Sigmoid colon (tissue), 7 donors: ENCODE data around the gene CSTA. TPM values are rescaled to one million over a fixed set of nuclear protein-coding genes. Genes with fewer than 3 reads are reported as not detected.
A peak's percentile ranks its signal among the peaks of the same experiment; 100 is the strongest.

Source experiments
- DNase-seq: peaks from one replicate; pipeline ENCODE4 v3.0.0-alpha.2; 2019
- H3K27ac ChIP-seq, 4 donors: fragments of 200-600 bp; sonication (generic); one replicate each; pipeline ENCODE4 v1.5.1; 2016 to 2019; ENCODE audit warnings: mild to moderate bottlenecking in 1 of 4
- H3K27me3 ChIP-seq, 3 donors: fragments of 200-600 bp; sonication (generic); one replicate each; pipeline ENCODE4 v1.5.1; 2019; ENCODE audit warnings: mild to moderate bottlenecking in 1 of 3
- H3K36me3 ChIP-seq, 4 donors: fragments of 200-600 bp; sonication (generic); one replicate each; pipeline ENCODE4 v1.5.1; 2016 to 2019
- H3K4me1 ChIP-seq, 4 donors: fragments of 200-600 bp; sonication (generic); one replicate each; pipeline ENCODE4 v1.5.1; 2017 to 2019
- H3K4me3 ChIP-seq, 4 donors: fragments of 200-600 bp; sonication (generic); one replicate each; pipeline ENCODE4 v1.5.1; 2017 to 2019; ENCODE audit warnings: mild to moderate bottlenecking in 2 of 4, moderate library complexity in 1 of 4
- H3K9me3 ChIP-seq, 4 donors: fragments of 200-600 bp in 3 of 4; sonication (generic) in 3 of 4; one replicate each; pipeline versions ENCODE4 v1.5.1 to v1.6.1; 2013 to 2019
- EP300 ChIP-seq, 4 donors: sonication (generic); formaldehyde crosslinking; IDR thresholded peaks; one replicate each; pipeline ENCODE4 v1.6.1; 2017; ENCODE audit warnings: antibody characterized with exemption in 4 of 4
- POLR2A ChIP-seq, 2 donors: fragments of 450-650 bp; IDR thresholded peaks; one replicate each; pipeline ENCODE4 v1.6.1; 2016; ENCODE audit warnings: antibody characterized with exemption in 2 of 2, mild to moderate bottlenecking in 2 of 2, moderate library complexity in 2 of 2
- POLR2AphosphoS5 ChIP-seq, 4 donors: sonication (generic); formaldehyde crosslinking; IDR thresholded peaks; one replicate each; pipeline ENCODE4 v1.6.1; 2017; ENCODE audit warnings: antibody characterized with exemption in 4 of 4
- WGBS, 2 donors: extraction: QIAGEN DNeasy Blood & Tissue Kit; methylation state at CpG; one replicate each; pipeline ENCODE4 v1.1.7; 2013; 5-methylcytosine and 5-hydroxymethylcytosine counted together
- intact Hi-C: fragments of 100-400 bp; cut with DNase I; formaldehyde crosslinking; loops from one replicate; pipeline ENCODE4 v1.15.1; 2023
- polyA plus RNA-seq, 3 donors: library from polyadenylated mRNA; stranded (reverse); fragments of 200-250 nt; gene quantifications; one replicate each; pipeline ENCODE4 v1.2.3, GENCODE V29; 2013
- total RNA-seq, 4 donors: library from RNA; depleted of rRNA; stranded (reverse); fragments of >200 nt; gene quantifications; one replicate each; pipeline ENCODE4 v1.1.0, GENCODE V29; 2016
- TF ChIP-seq, protein P1 (sequence below), 4 experiments: fragments of 450-650 bp in 3 of 4; fragments of 200-600 bp in 1 of 4; IDR thresholded peaks; one replicate each; pipeline ENCODE4 v1.5.1; 2016 to 2019; ENCODE audit warnings: antibody characterized with exemption in 4 of 4, mild to moderate bottlenecking in 3 of 4, moderate library complexity in 2 of 4
- donor health status: healthy with polysubstance abuse.
- donor health status: Bipolar disorder and iron deficiency.
- donor health status: healthy.

The CSTA gene
- total and polyA plus RNA-seq, 7 donors = 1.9 to 20.4 (median 9.9) TPM; not detected in 2

DNA sequence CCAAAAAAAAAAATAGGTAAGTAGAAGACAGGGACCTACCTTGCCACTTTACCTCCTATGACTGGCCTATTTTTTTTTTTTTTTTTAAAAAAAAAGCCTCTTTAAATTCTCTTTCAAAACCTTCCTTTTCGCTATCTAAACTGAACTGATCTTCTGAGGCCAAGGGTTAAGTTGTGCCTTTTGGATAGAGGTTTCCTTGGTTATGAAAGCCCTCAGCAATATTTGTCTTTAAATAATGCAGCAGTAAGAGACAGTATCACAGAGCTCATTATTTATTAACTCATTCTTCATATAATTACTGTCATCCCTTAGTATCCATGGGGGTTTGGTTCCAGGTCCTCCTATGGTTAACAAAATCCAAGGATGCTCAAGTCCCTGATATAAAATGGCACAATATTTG lies 49.0 kb downstream of the CSTA start:
- Histone ChIP-seq H3K27ac (no peak overlapping the region), H3K9me3 (no peaks in the 10 kb centered on the region), H3K4me1 (no peaks in the 10 kb centered on the region), H3K36me3 (peaks cover 0 to 19% (median 3%) of the 10 kb centered on the region in 4 donors), H3K4me3 (no peak overlapping the region), H3K27me3 (no peaks in the 10 kb centered on the region)
- no peak for DNase-seq
- TF ChIP-seq POLR2AphosphoS5 (IDR thresholded peaks at IDR 0.05) (no peak), POLR2A (IDR thresholded peaks at IDR 0.05) (no peak), EP300 (IDR thresholded peaks at IDR 0.05) (no peak)
- TF ChIP-seq, protein P1, sequence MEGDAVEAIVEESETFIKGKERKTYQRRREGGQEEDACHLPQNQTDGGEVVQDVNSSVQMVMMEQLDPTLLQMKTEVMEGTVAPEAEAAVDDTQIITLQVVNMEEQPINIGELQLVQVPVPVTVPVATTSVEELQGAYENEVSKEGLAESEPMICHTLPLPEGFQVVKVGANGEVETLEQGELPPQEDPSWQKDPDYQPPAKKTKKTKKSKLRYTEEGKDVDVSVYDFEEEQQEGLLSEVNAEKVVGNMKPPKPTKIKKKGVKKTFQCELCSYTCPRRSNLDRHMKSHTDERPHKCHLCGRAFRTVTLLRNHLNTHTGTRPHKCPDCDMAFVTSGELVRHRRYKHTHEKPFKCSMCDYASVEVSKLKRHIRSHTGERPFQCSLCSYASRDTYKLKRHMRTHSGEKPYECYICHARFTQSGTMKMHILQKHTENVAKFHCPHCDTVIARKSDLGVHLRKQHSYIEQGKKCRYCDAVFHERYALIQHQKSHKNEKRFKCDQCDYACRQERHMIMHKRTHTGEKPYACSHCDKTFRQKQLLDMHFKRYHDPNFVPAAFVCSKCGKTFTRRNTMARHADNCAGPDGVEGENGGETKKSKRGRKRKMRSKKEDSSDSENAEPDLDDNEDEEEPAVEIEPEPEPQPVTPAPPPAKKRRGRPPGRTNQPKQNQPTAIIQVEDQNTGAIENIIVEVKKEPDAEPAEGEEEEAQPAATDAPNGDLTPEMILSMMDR (IDR thresholded peaks at IDR 0.05) = no peak
- intact Hi-C loops = no loop called here
- WGBS, 2 donors = 90 to 100% methylated on average over 1 of the region's 1 CpG

DNA sequence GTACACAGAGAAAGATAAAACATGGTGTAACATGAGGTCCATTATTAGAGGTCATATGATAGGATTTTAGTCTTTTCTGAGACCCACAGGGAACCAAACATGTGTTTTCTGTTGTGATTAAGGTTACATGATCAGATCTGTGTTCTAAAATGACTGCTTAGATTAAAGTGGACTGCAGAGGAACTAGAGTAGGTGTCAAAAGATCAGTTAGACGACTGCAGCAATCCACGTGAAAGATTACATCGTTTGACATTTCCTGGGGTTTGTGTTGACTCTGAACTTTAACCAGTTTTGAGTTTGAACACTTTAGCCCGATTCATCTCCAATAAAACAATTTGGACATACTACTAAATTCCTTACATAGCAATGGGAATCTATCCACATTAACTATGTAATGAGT lies 52.9 kb downstream of the CSTA start:
- H3K4me1 ChIP-seq = peaks cover 0 to 12% (median 10%) of the 10 kb centered on the region in 4 donors
- 26 to 71% methylated on average over 4 of the region's 4 CpGs for WGBS, 2 donors
- no peaks in the 10 kb centered on the region for H3K36me3 ChIP-seq
- no peak overlapping the region for H3K4me3 ChIP-seq
- DNase-seq = no peak
- TF ChIP-seq POLR2AphosphoS5 (IDR thresholded peaks at IDR 0.05) = no peak
- TF ChIP-seq, protein P1 (IDR thresholded peaks at IDR 0.05) = no peak
- TF ChIP-seq POLR2A (IDR thresholded peaks at IDR 0.05) = no peak
- TF ChIP-seq EP300 (IDR thresholded peaks at IDR 0.05) = no peak
- no peak overlapping the region for H3K27ac ChIP-seq
- intact Hi-C loops = no loop called here
- H3K27me3 ChIP-seq = no peaks in the 10 kb centered on the region
- H3K9me3 ChIP-seq = no peaks in the 10 kb centered on the region

DNA sequence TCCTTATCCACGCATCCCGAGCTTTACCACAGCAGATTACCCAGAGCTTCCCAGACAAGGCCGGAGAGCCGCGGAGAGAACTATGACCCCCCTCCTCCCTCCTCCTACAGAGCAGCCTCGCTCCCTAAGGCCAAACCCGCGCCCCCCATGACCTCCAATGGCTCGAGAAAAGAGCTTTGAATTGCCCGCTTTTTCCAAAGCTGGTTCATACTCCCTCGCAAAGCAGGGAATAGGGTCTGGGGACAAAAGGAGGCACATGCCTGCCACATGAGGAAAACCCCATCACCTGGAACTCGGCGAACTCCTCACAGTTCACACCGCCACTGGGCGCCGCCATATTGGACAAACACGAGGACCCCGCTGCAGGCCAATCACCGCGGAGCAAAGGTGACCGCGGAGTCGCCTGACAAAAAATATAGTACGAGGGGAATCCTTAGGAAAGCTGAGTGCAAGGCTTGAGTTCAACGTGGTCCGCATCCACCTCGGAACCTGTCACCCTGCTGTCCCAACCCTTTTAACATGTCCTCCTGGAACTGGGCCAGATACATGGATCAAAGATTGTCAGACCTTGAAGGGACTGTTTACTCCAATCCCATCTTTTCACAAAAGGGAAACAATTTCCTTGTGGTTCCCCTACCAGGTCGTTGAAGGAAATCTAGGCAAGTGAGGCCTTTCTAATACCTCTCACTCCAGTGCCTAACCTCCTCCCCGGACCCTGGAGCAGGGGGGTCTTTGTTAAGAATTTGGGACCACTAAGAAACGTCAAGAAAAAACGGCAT lies 58.0 kb downstream of the CSTA start, which contains the start of gene MIX23:
Gene MIX23 (minus strand): TSS at position 344 of the 779 bp plus-strand sequence. CDS start 7 bp downstream, at position 337.
- Histone ChIP-seq H3K27ac (peak within 1 kb of the TSS; percentile 90 to 93 (median 92)), H3K4me3 (peak within 1 kb of the TSS; percentile 56 to 76 (median 72)), H3K9me3 (no peaks in the 10 kb centered on the region), H3K4me1 (peaks cover 0 to 31% (median 26%) of the 10 kb centered on the region in 4 donors), H3K36me3 (peaks cover 0 to 7% (median 0%) of the 10 kb centered on the region in 4 donors), H3K27me3 (no peaks in the 10 kb centered on the region)
- DNase-seq = peak; percentile 91
- 0% methylated on average over 31 of the region's 31 CpGs for WGBS, 2 donors
- TF ChIP-seq EP300 (IDR thresholded peaks at IDR 0.05) (no peak), POLR2A (IDR thresholded peaks at IDR 0.05) (peak; percentile 24 to 34), POLR2AphosphoS5 (IDR thresholded peaks at IDR 0.05) (peak; percentile 46 to 84 (median 74))
- TF ChIP-seq, protein P1 (IDR thresholded peaks at IDR 0.05) = no peak
- intact Hi-C loops = loop anchor here (5.0 to 10.0 kb wide), 2 partner anchors 129 to 838 kb away; partner anchors contain the start of genes KPNA1 and POLQ

DNA sequence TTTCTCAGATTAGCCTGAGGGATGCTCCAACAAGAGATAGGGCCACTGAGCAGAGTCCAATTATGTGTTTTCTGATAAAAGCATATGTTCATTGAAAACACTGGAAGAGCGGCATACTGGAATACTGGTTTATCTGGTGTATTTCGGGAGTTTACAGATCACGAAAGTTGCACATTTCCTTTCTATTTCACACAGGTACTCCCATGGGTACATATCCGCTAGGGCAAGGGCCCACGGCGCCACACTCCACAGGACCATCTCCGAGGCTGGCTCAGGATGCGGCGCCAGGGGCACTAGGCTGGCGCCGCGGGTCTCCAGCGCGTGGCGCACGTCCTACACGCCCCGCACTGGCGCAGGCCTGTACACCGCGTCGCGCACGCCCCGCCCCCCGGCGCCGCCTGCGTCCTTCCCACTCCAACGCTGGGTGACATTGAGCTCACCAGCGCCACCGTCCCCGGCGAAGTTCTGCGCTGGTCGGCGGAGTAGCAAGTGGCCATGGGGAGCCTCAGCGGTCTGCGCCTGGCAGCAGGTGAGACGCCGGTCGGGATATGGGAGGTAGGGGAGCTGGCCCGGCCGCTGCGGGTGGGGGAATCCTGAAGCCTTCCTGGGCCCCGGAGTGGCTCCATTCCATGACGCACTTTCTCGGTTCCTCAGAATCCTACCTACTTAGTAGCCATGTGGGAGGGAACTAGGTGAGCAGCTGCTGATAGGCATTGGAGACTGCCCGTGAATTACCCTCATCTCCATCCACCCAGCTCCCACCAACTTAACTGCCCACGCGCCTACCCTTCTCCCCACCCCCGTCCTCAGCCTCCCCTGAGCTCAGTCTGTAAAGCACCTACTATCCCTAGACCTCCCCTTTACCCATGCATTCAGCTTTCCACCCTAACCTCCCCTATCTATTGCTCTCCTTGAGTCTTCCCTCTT lies 59.0 kb downstream of the CSTA start, which contains the start of gene FAM162A:
Gene FAM162A (plus strand): TSS at position 412 of the 927 bp plus-strand sequence. CDS start 84 bp downstream, at position 496.
- WGBS, 2 donors = 0 to 1% methylated on average over 52 of the region's 52 CpGs
- Histone ChIP-seq H3K9me3 (no peaks in the 10 kb centered on the region), H3K4me1 (peaks cover 0 to 31% (median 26%) of the 10 kb centered on the region in 4 donors), H3K27me3 (no peaks in the 10 kb centered on the region), H3K36me3 (peaks cover 0 to 7% (median 0%) of the 10 kb centered on the region in 4 donors), H3K4me3 (peak within 1 kb of the TSS; percentile 56 to 76 (median 72)), H3K27ac (peak within 1 kb of the TSS; percentile 90 to 93 (median 92))
- TF ChIP-seq POLR2AphosphoS5 (IDR thresholded peaks at IDR 0.05) (peak; percentile 93 to 97 (median 95)), POLR2A (IDR thresholded peaks at IDR 0.05) (peak; percentile 77 to 86), EP300 (IDR thresholded peaks at IDR 0.05) (no peak)
- TF ChIP-seq, protein P1 (IDR thresholded peaks at IDR 0.05) = peak; percentile 20 to 37 (median 27)
- DNase-seq = peak; percentile 94
- intact Hi-C loops = loop anchor here (1.0 to 10.0 kb wide), 3 partner anchors 32 to 839 kb away; partner anchors contain the start of genes KPNA1, POLQ and WDR5B
